ENCODE measurements around the gene C2CD2. TPM values are rescaled to one million over a fixed set of nuclear protein-coding genes. Genes with fewer than 3 reads are reported as not detected.

The C2CD2 gene
- total and polyA plus RNA-seq, 12 donors: 175 to 439 (median 284) TPM

- Histone ChIP-seq H3K4me3 (no peak overlapping the region), H3K4me1 (replicated peaks in 1 of 2) (no peaks in the 10 kb centered on the region), H3K27me3 (no peaks in the 10 kb centered on the region), H3K36me3 (replicated peaks in 1 of 2) (peaks cover 0 to 35% of the 10 kb centered on the region in 2 donors), H3K9me3 (replicated peaks in 1 of 3) (no peaks in the 10 kb centered on the region), H3K27ac (no peak overlapping the region)
- no peak for DNase-seq
- TF ChIP-seq, protein P1, sequence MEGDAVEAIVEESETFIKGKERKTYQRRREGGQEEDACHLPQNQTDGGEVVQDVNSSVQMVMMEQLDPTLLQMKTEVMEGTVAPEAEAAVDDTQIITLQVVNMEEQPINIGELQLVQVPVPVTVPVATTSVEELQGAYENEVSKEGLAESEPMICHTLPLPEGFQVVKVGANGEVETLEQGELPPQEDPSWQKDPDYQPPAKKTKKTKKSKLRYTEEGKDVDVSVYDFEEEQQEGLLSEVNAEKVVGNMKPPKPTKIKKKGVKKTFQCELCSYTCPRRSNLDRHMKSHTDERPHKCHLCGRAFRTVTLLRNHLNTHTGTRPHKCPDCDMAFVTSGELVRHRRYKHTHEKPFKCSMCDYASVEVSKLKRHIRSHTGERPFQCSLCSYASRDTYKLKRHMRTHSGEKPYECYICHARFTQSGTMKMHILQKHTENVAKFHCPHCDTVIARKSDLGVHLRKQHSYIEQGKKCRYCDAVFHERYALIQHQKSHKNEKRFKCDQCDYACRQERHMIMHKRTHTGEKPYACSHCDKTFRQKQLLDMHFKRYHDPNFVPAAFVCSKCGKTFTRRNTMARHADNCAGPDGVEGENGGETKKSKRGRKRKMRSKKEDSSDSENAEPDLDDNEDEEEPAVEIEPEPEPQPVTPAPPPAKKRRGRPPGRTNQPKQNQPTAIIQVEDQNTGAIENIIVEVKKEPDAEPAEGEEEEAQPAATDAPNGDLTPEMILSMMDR (IDR thresholded peaks at IDR 0.05): no peak
- no peak for TF ChIP-seq POLR2A (IDR thresholded peaks at IDR 0.05)
- 90 to 98% (median 96%) methylated on average over 11 to 31 of the region's 31 CpGs for WGBS, 4 donors
- intact Hi-C loops (cut with DNase I): no loop called here
Measured at GRCh38 chr21:41854426-41854995, 99.3 kb downstream of the C2CD2 start.

DNA sequence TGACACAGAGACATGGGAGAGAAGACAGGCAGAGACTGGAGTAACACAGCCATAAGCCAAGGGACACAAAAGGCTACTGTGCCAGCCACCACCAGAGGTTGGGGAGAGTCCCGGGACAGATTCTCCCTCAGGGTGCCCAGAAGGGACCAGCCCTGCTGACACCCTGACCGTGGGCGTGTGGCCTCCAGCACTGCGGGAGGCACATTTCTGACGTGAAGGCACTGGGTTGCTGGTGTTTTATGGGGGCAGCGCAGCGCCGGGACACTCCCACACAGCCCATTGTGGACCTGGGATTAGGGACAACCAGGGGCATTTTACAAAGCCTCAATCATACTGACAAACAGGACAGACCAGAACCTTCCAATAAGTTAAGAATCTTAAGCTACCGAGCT is 100.9 kb downstream of the C2CD2 start:
- 93 to 96% (median 95%) methylated on average over 2 to 9 of the region's 9 CpGs for WGBS, 4 donors
- no peak for DNase-seq
- Histone ChIP-seq H3K36me3 (replicated peaks in 1 of 2) (peaks cover 0 to 28% of the 10 kb centered on the region in 2 donors), H3K27ac (no peak overlapping the region), H3K4me3 (no peak overlapping the region), H3K9me3 (replicated peaks in 1 of 3) (no peaks in the 10 kb centered on the region), H3K27me3 (no peaks in the 10 kb centered on the region), H3K4me1 (replicated peaks in 1 of 2) (no peaks in the 10 kb centered on the region)
- TF ChIP-seq, protein P1 (IDR thresholded peaks at IDR 0.05): no peak
- TF ChIP-seq POLR2A (IDR thresholded peaks at IDR 0.05): no peak
- intact Hi-C loops (cut with DNase I): no loop called here

- DNase-seq: no peak
- H3K4me3 ChIP-seq: no peak overlapping the region
- intact Hi-C loops (cut with DNase I): no loop called here
- TF ChIP-seq POLR2A (IDR thresholded peaks at IDR 0.05): no peak
- TF ChIP-seq, protein P1 (IDR thresholded peaks at IDR 0.05): no peak
- no peaks in the 10 kb centered on the region for H3K9me3 ChIP-seq (replicated peaks in 1 of 3)
- peaks cover 0 to 24% of the 10 kb centered on the region in 2 donors for H3K36me3 ChIP-seq (replicated peaks in 1 of 2)
- H3K27me3 ChIP-seq: no peaks in the 10 kb centered on the region
- H3K4me1 ChIP-seq (replicated peaks in 1 of 2): no peaks in the 10 kb centered on the region
- 90 to 99% (median 94%) methylated on average over 13 to 21 of the region's 21 CpGs for WGBS, 4 donors
- H3K27ac ChIP-seq: no peak overlapping the region
Measured at GRCh38 chr21:41852151-41852928, 101.5 kb downstream of the C2CD2 start.

DNA sequence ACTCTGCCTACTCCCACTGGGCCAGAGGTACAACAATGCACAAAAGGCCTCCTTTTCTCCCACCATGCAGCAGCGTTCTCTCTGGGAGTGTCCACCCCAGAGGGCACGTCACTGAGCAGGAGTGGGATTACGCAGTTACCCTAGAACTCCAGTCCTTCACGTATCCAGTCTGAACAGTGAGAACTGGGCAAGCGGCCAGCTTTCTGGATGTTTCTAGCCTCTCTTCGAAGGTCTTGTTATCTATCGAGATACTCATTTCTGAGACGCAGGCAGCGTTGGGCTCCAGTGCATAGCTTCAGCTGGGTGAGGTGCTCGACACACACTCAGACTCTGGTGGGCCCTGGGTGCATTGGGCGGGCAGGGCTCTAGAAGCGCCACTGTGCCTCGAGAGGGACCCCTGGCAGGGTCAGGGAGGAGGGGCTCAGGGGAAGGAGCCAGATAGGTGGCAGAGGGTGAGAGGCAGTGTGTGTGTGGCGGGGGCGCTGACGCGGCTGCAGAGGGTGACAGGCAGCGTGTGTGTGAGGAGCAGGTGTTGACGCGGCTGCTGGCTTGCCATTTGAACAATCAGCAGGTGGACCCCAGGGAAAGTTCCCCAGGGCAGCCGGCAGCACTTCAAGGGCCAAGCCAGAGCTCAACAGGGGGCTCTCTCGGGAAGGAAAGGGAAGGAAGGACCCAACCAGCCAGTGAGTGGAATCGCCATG is 102.6 kb downstream of the C2CD2 start:
- no peak overlapping the region for H3K4me3 ChIP-seq
- intact Hi-C loops (cut with DNase I): no loop called here
- TF ChIP-seq, protein P1 (IDR thresholded peaks at IDR 0.05): no peak
- no peak for TF ChIP-seq POLR2A (IDR thresholded peaks at IDR 0.05)
- 85 to 89% (median 88%) methylated on average over 19 to 23 of the region's 23 CpGs for WGBS, 4 donors
- no peak overlapping the region for H3K27ac ChIP-seq
- no peak for DNase-seq
- peaks cover 0 to 13% of the 10 kb centered on the region in 2 donors for H3K36me3 ChIP-seq (replicated peaks in 1 of 2)
- H3K4me1 ChIP-seq (replicated peaks in 1 of 2): no peaks in the 10 kb centered on the region
- H3K27me3 ChIP-seq: no peaks in the 10 kb centered on the region
- no peaks in the 10 kb centered on the region for H3K9me3 ChIP-seq (replicated peaks in 1 of 3)

Data from adrenal gland (tissue), 12 donors.